Measurements from ENCODE around the gene WIPI1. TPM values are rescaled to one million over a fixed set of nuclear protein-coding genes. Genes with fewer than 3 reads are reported as not detected.

WIPI1 gene
- total and polyA plus RNA-seq, 9 of the 15 experiments (the other 6 are each of a cell fraction or from before 2014, with no cell fraction given) = 3.7 to 23.5 (median 11.8) TPM

GRCh38 chr17:68435361-68435760 lies 21.9 kb downstream of the WIPI1 start:
- 84% methylated on average over 5 of the region's 6 CpGs for WGBS (ENCODE audit: insufficient coverage, low coverage, missing lambda C conversion rate)
- Histone ChIP-seq H2AFZ (ENCODE audit: low read depth, low read length) (no peak overlapping the region), H3K27ac (ENCODE audit: extremely low read depth, low read depth, low read length) (no peak overlapping the region), H4K20me1 (replicated peaks; ENCODE audit: control insufficient read depth, insufficient read depth, low read length) (no peaks in the 10 kb centered on the region; the same call in 1 of the 2 replicates), H3K9me1 (ENCODE audit: control insufficient read depth, insufficient read depth, low read length) (no peaks in the 10 kb centered on the region), H3K4me3 (no peak overlapping the region), H3K36me3 (ENCODE audit: control insufficient read depth, insufficient read depth, low read length) (no peaks in the 10 kb centered on the region; the same call in 2 of the 3 replicates), H3K9me3 (replicated peaks; ENCODE audit: control insufficient read depth, insufficient read depth, low read depth, low read length) (no peaks in the 10 kb centered on the region), H3K9ac (ENCODE audit: insufficient read depth in 1 of 2, low read depth in 2 of 2, low read length in 2 of 2) (no peak overlapping the region), H3K79me2 (ENCODE audit: control insufficient read depth, insufficient read depth, low read length) (no peaks in the 10 kb centered on the region), H3K4me1 (replicated peaks in 1 of 2; ENCODE audit: control insufficient read depth in 2 of 2, insufficient read depth in 2 of 2, low read length in 2 of 2) (peaks cover 17 to 24% of the 10 kb centered on the region in 2 experiments), H3K27me3 (ENCODE audit: control insufficient read depth in 2 of 2, insufficient read depth in 2 of 2, low read length in 2 of 2) (no peaks in the 10 kb centered on the region), H3K4me2 (ENCODE audit: insufficient read depth, low read length) (no peak overlapping the region)
- POLR2A ChIA-PET = no interaction called here
- no peak for ATAC-seq
- no peak for FAIRE-seq
- in situ Hi-C loops (cut with MboI) = no loop called here
- no peak for DNase-seq (ENCODE audit: extremely low read depth in 1 of 4, low spot score in 3 of 4)
- intact Hi-C loops (cut with micrococcal nuclease) = loop anchor here (10.0 kb wide), 1 partner anchor 171 kb away; no protein-coding TSS in a partner anchor
- BruUV-seq (replicated peaks) = no TSS peak
- TF ChIP-seq SUPT5H (IDR thresholded peaks at IDR 0.05) = no peak
- TF ChIP-seq HDGF (IDR thresholded peaks at IDR 0.05) = no peak
- TF ChIP-seq SRSF7 (optimal IDR thresholded peaks at IDR 0.05; ENCODE audit: low read depth, low read length) = no peak
- TF ChIP-seq SP2 (IDR thresholded peaks at IDR 0.05; ENCODE audit: extremely low read depth, low read depth, low read length, poor library complexity, severe bottlenecking) = no peak
- TF ChIP-seq NR2F6 (CRISPR knock-in tag; IDR thresholded peaks at IDR 0.05) = no peak
- no peak for TF ChIP-seq LARP7 (IDR thresholded peaks at IDR 0.05)
- TF ChIP-seq, protein P1, sequence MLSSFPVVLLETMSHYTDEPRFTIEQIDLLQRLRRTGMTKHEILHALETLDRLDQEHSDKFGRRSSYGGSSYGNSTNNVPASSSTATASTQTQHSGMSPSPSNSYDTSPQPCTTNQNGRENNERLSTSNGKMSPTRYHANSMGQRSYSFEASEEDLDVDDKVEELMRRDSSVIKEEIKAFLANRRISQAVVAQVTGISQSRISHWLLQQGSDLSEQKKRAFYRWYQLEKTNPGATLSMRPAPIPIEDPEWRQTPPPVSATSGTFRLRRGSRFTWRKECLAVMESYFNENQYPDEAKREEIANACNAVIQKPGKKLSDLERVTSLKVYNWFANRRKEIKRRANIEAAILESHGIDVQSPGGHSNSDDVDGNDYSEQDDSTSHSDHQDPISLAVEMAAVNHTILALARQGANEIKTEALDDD (IDR thresholded peaks at IDR 0.05) = no peak
- no peak for TF ChIP-seq MAFF (IDR thresholded peaks at IDR 0.05; ENCODE audit: low read length)
- CTCF ChIA-PET (ENCODE audit: low intra/inter-chr PET ratio) = interaction anchor here (2.0 kb wide), 1 partner anchor 172 kb away, joined by 11 read pairs; no protein-coding TSS in a partner anchor

Measured in K562 (cell line).